Right lobe of liver (tissue), 6 donors: ENCODE measurements around the gene AFAP1. TPM values are rescaled to one million over a fixed set of nuclear protein-coding genes. Genes with fewer than 3 reads are reported as not detected.

Source experiments
- ATAC-seq, 4 donors: fragments of 200-7000 bp; cut with Tn5 transposase; one replicate each; pipeline ENCODE4 v1.9.1; 2020; ENCODE audit warnings: mild to moderate bottlenecking in 4 of 4, moderate library complexity in 4 of 4
- DNase-seq, 3 donors: peaks; one replicate each; pipeline ENCODE4 v3.0.0-alpha.2; 2020
- H3K27ac ChIP-seq, 3 donors: fragments of 200-600 bp; one replicate each; pipeline ENCODE4 v1.8.0; 2022
- H3K27me3 ChIP-seq, 2 donors: fragments of 200-600 bp; one replicate each; pipeline ENCODE4 v1.8.0; 2022
- H3K36me3 ChIP-seq, 4 donors: fragments of 200-600 bp; sonication (generic) in 1 of 4; one replicate each; pipeline versions ENCODE4 v1.5.1 to v1.8.0; 2017 to 2022; ENCODE audit warnings: control low read depth in 1 of 4
- H3K4me1 ChIP-seq, 4 donors: fragments of 200-600 bp; sonication (generic) in 1 of 4; one replicate each; pipeline versions ENCODE4 v1.5.1 to v1.8.0; 2017 to 2022; ENCODE audit warnings: control low read depth in 1 of 4
- H3K4me3 ChIP-seq, 3 donors: fragments of 200-600 bp; one replicate each; pipeline ENCODE4 v1.8.0; 2022
- H3K9me3 ChIP-seq, 4 donors: fragments of 200-600 bp; sonication (generic) in 1 of 4; one replicate each; pipeline versions ENCODE4 v1.5.1 to v1.8.0; 2017 to 2022; ENCODE audit warnings: control low read depth in 1 of 4
- POLR2A ChIP-seq: fragments of 450-650 bp; IDR thresholded peaks from one replicate; pipeline ENCODE4 v1.6.1; 2017; ENCODE audit warnings: antibody characterized with exemption, mild to moderate bottlenecking
- WGBS: methylation state at CpG from one replicate; pipeline ENCODE4 v1.1.6; 2018; ENCODE audit warnings: low coverage, low lambda C conversion rate; ENCODE audit not compliant: insufficient coverage; ENCODE audit errors: missing lambda C conversion rate; 5-methylcytosine and 5-hydroxymethylcytosine counted together
- intact Hi-C, 2 donors: fragments of 100-400 bp; cut with DNase I; formaldehyde crosslinking; loops; one replicate each; pipeline versions ENCODE4 v1.11.2 to v1.14.1; 2022
- total RNA-seq, 6 experiments: library from RNA; depleted of rRNA in 2 of 6; stranded (reverse); fragments of >200 nt in 2 of 6; fragmentation: NEBNext Ultra II Directional in 3 of 6; extraction: Animal tissue kit (Norgen Biotek cat#: 25700) in 3 of 6; gene quantifications; one replicate each; pipeline versions ENCODE4 v1.1.0 to v1.2.4, GENCODE V29; 2016 to 2023
- TF ChIP-seq, protein P1 (sequence below), 4 donors: fragments of 200-600 bp in 3 of 4; fragments of 450-650 bp in 1 of 4; IDR thresholded peaks; one replicate each; pipeline versions ENCODE4 v1.5.1 to v1.8.0; 2016 to 2022; ENCODE audit warnings: antibody characterized with exemption in 4 of 4, mild to moderate bottlenecking in 2 of 4
- donor health status: DM: no; HTN: yes; CAD: no.
- donor health status: DM: no; HTN: no; CAD: no.
- donor health status: DM: no; HTN: no; CAD: no.
- donor health status: DM: no; HTN: yes; CAD: no.
- donor health status: DM: no; HTN: yes; CAD: no.

AFAP1 gene
- total RNA-seq, 6 experiments from 2014 or later: 0.95 to 3.1 (median 1.9) TPM

DNA sequence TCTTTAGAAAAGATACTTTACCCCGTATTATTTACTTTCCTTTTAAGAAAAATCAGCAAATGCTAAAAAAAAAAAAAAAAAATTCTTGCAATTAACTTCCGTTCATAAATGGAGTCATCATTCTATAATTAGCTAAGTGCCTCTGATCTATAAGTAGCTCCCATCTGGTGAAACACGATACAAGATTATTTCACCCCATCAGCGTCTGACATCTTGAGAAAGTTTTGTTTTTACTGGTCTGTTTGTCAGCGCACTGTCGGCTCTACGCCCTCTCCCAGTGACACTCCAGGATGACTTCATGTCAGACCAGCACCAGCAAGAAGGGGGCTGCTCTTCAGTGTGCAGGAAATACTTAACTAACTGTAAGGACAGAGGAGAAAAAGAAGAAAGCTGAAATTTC lies 108.3 kb downstream of the AFAP1 start:
- H3K9me3 ChIP-seq: no peaks in the 10 kb centered on the region
- H3K27me3 ChIP-seq: no peaks in the 10 kb centered on the region
- H3K27ac ChIP-seq: peak overlapping the region; percentile 15 to 55 (median 27)
- DNase-seq (no peak), ATAC-seq (peak in 3 of 4 donors; percentile 20 to 66 (median 35))
- 55% methylated on average over 7 of the region's 7 CpGs for WGBS
- no peaks in the 10 kb centered on the region for H3K36me3 ChIP-seq
- H3K4me1 ChIP-seq: no peaks in the 10 kb centered on the region
- no peak overlapping the region for H3K4me3 ChIP-seq
- intact Hi-C loops: no loop called here
- TF ChIP-seq, protein P1, sequence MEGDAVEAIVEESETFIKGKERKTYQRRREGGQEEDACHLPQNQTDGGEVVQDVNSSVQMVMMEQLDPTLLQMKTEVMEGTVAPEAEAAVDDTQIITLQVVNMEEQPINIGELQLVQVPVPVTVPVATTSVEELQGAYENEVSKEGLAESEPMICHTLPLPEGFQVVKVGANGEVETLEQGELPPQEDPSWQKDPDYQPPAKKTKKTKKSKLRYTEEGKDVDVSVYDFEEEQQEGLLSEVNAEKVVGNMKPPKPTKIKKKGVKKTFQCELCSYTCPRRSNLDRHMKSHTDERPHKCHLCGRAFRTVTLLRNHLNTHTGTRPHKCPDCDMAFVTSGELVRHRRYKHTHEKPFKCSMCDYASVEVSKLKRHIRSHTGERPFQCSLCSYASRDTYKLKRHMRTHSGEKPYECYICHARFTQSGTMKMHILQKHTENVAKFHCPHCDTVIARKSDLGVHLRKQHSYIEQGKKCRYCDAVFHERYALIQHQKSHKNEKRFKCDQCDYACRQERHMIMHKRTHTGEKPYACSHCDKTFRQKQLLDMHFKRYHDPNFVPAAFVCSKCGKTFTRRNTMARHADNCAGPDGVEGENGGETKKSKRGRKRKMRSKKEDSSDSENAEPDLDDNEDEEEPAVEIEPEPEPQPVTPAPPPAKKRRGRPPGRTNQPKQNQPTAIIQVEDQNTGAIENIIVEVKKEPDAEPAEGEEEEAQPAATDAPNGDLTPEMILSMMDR (IDR thresholded peaks at IDR 0.05): no peak
- no peak for TF ChIP-seq POLR2A

DNA sequence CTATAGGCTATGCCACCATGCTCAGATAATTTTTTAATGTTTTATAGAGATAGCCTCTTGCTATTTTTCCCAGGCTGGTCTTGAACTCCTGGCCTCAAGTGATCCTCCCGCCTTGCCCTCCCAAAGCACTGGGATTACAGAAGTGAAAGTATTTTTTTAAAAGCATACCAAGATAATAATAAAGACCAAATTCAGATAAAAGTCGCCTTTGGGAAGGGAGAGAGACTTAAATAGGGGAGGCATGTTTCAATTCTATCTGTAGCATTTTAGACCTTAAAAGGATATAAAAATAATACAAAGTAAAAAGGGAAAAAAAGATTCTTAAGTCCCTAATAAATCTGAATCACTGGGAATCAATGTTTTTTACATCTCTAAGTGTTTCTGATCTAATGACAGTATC lies 108.9 kb downstream of the AFAP1 start:
- ATAC-seq: no peak
- Histone ChIP-seq H3K27ac (peak overlapping the region in 1 of 3 donors; percentile 27), H3K4me1 (no peaks in the 10 kb centered on the region), H3K9me3 (no peaks in the 10 kb centered on the region), H3K36me3 (no peaks in the 10 kb centered on the region), H3K4me3 (no peak overlapping the region), H3K27me3 (no peaks in the 10 kb centered on the region)
- no peak for TF ChIP-seq POLR2A
- intact Hi-C loops: no loop called here
- no peak for DNase-seq
- WGBS: 59% methylated on average over 2 of the region's 2 CpGs

DNA sequence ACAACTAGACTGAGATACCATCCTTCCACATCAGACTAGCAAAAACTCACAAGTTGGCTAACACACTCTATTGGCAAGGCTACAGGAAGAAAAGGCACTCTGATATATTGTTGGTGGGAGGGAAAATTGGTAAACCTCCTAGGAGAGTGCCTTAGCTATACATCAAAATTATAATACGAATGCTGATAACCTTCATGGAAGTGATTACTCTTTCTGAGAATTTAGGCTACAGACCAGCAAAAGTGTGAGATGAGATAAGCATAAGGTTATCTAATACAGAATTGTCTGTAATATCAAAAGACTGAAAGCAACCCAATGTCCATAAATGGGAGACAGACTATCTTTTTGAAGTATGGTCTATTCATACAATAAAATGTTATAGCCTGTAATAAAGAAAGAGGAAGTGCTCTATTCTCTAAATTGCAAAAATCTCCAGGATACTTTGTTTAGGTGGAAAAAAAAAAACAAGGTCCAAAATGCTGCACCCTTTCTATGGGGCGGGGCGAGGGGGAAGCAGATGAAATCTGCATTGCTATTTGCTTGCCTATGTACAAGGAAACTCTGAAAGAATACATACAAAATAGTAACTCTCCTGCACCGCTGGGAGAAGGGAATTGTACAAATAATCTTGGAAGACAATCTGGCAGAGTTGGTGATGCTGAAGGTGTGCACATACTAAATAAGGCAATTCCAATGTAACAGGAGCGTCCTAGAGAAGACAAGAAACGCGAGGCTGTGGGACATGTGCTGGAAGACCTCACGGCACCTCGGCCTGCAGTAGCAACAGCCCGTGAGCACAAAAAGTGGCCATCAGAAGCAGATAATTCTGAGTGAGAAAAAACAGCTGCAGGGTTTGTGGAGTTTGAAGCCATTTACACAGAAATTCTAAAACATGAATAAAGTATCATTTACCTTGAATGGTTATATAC lies 109.7 kb downstream of the AFAP1 start:
- Histone ChIP-seq H3K36me3 (no peaks in the 10 kb centered on the region), H3K9me3 (no peaks in the 10 kb centered on the region), H3K27ac (peak overlapping the region in 1 of 3 donors; percentile 65), H3K4me3 (no peak overlapping the region), H3K4me1 (no peaks in the 10 kb centered on the region), H3K27me3 (no peaks in the 10 kb centered on the region)
- intact Hi-C loops: no loop called here
- ATAC-seq (no peak), DNase-seq (no peak)
- TF ChIP-seq, protein P1 (IDR thresholded peaks at IDR 0.05): no peak
- TF ChIP-seq POLR2A: no peak
- 67% methylated on average over 10 of the region's 10 CpGs for WGBS

DNA sequence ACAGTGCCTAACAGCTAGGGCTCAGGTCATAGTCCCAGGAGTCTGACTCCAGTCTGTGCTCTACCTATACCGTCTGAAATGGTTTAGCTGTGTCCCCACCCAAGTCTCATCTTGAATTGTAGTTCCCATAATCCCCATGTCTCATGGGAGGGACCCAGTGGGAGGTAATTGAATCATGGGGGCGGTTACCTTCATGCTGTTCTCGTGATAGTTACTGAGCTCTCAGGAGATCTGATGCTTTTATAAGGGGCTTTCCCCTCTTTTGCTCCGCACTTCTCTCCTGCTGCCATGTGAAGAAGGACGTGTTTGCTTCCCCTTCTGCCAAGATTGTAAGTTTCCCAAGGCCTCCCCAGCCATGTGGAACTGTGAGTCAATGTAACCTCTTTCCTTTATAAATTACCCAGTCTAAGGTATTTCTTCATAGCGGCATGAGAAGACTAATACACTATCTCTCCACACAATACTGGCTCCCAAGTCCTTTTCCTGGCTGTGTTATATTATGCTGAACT lies 110.8 kb downstream of the AFAP1 start:
- H3K4me1 ChIP-seq: no peaks in the 10 kb centered on the region
- intact Hi-C loops: no loop called here
- no peaks in the 10 kb centered on the region for H3K36me3 ChIP-seq
- TF ChIP-seq, protein P1 (IDR thresholded peaks at IDR 0.05): no peak
- no peak for TF ChIP-seq POLR2A
- no peak overlapping the region for H3K4me3 ChIP-seq
- ATAC-seq (no peak), DNase-seq (no peak)
- H3K27me3 ChIP-seq: no peaks in the 10 kb centered on the region
- WGBS: 70% methylated on average over 5 of the region's 6 CpGs
- H3K27ac ChIP-seq: peak overlapping the region; percentile 15 to 65 (median 51)
- no peaks in the 10 kb centered on the region for H3K9me3 ChIP-seq
